Astrocyte of the cerebellum (primary cell): ENCODE measurements around the gene C19orf25.
"Not testable (repeated sequence)": the region's sequence is repeated elsewhere in the genome, so short reads cannot be mapped to it uniquely, and the experiment has no call there.

ENCODE experiments used
- DNase-seq: peaks from one replicate; pipeline ENCODE4 v3.0.0-alpha.2; 2011; ENCODE audit warnings: low read depth
- H3K4me3 ChIP-seq: 2 replicates; pipeline ENCODE4 v1.5.1; 2011; ENCODE audit warnings: mild to moderate bottlenecking, low read depth, low read length, moderate library complexity
- in situ Hi-C: cut with HindIII; loops from 2 replicates; pipeline ENCODE4 v1.10.0; 2017; ENCODE audit warnings: low sequenced_read_pairs
- TF ChIP-seq, protein P1 (sequence below): IDR thresholded peaks from 2 replicates; pipeline ENCODE4 v1.5.1; 2012; ENCODE audit warnings: low read length, low read depth, moderate library complexity, mild to moderate bottlenecking; ENCODE audit errors: missing control alignments

The C19orf25 gene

DNA sequence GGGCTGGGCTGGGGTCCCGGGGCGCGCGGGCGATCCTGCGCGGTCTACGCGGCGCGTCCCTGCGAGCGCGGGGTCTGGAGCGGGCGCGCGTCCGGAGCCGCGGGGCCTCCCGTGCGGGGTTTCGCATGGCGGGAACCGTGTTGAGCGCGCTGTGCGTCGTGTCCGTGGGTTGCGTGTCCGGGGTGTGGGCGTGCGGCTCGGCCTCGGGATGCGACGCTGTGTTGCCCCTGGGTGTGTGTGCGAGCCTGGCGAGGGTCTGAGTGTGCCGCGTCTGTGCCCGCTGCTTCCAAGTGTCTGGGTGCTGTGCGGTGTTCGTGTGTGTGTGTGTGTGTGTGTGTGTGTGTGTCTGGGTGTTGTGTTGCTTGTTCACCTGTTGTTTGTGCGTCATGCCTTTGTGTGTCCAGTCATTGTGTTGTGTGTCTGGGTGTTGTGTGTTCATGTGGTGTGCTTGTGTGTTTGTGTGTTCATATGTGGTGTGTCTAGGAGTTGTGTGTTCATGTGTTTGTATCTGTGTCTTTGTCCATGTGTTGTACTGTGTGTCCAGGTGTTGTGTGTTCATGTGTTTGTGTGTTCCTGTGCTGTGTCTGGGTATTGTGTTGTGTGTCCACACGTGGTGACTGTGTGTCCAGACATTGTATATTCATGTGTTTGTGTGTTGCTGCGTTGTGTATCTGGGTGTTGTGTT, 45.4 kb upstream of the C19orf25 start:
- TF ChIP-seq, protein P1, sequence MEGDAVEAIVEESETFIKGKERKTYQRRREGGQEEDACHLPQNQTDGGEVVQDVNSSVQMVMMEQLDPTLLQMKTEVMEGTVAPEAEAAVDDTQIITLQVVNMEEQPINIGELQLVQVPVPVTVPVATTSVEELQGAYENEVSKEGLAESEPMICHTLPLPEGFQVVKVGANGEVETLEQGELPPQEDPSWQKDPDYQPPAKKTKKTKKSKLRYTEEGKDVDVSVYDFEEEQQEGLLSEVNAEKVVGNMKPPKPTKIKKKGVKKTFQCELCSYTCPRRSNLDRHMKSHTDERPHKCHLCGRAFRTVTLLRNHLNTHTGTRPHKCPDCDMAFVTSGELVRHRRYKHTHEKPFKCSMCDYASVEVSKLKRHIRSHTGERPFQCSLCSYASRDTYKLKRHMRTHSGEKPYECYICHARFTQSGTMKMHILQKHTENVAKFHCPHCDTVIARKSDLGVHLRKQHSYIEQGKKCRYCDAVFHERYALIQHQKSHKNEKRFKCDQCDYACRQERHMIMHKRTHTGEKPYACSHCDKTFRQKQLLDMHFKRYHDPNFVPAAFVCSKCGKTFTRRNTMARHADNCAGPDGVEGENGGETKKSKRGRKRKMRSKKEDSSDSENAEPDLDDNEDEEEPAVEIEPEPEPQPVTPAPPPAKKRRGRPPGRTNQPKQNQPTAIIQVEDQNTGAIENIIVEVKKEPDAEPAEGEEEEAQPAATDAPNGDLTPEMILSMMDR = no peak
- in situ Hi-C loops = no loop called here
- no peak for DNase-seq
- no peak overlapping the region for H3K4me3 ChIP-seq

DNA sequence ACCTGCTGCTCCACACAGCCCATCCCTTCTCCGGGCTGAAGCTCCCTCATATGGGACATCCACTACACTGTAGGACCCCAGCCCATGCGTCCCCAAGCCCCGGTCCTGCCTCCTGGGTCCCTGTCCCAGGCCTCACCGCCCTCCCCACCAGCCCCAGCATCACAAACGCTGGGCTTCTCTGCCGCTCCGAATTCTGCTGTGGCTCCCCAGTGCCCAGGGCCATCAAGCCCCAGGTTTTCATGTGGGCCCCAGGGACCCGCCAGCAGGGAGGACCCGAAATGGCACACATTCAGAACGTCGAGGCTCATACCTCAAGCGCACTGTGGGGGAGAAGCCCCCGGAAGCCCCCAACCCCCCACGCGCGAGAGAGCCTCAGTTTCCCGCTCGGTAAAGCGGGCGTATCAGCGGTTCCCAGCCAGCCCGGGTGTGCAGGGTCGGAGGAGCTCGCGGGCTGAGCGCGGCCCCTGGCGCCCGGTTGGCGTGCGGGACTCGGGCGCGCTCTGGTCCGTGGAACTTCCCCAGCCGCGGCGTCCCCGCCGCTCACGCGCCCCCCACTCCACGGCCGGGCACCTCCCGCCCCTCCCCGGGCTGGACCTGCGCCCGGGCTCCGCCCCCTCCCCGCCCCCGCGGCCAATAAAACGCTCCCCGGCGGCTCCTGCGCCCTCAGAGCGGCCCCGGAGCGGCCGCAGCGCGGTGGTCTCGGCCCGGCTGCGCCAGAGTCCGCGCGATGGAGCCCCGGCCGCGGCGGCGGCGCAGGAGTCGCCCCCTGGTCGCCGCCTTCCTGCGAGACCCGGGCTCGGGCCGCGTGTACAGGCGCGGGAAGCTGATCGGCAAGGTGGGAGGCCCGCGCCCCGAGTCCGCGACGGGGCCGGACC, 44.6 kb upstream of the C19orf25 start, which contains the start of gene PLK5:
Gene PLK5 (plus strand): TSS at position 666 of the 875 bp plus-strand sequence. CDS start 2,920 bp downstream, outside the sequence.
- no peak within 1 kb of the TSS for H3K4me3 ChIP-seq
- TF ChIP-seq, protein P1 = no peak
- in situ Hi-C loops = no loop called here

DNA sequence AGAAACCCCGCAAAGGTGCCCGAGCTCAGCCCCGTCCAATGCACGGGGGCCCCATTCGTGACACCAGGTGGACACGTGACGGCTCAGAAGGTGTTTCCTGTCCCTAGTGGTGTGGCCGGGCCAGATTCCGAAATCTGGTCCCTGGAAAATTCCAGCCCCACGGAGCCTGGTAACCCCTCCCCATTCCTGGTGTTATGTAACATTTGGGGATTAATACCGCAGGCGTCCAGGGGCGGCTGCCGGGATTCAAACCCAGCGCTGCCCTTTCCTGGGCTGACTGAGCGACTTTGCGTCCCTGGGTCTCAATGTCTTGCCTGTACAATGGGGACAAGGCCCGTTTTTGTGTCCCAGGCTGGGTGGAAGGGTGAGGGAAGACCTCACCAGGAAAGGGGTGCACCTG, 43.8 kb upstream of the C19orf25 start:
- in situ Hi-C loops = no loop called here
- H3K4me3 ChIP-seq = no peak overlapping the region
- DNase-seq = no peak
- TF ChIP-seq, protein P1 = no peak

More for the DNA sequence above, 44.6 kb upstream of the C19orf25 start, which contains the start of gene PLK5:
- no peak for DNase-seq

DNA sequence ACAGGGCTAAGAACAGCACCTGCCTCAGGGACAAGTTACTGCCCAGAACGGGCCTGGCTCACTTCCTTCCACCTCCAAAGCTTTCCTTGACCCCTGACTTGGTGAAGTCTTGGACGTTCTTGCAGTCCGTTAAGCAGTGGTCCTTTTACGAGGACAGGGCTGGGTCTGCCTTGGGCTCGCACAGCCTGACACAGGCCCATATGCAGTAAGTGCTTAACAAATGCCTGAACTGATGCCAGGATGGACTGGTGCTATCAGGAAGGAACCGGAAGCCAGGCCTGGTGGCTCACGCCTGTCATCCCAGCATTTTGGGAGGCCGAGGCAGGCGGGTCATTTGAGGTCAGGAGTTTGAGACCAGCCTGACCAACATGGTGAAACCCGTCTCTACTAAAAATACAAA, 43.0 kb upstream of the C19orf25 start:
- no peak for DNase-seq
- TF ChIP-seq, protein P1 = no peak
- in situ Hi-C loops = no loop called here
- no peak overlapping the region for H3K4me3 ChIP-seq

DNA sequence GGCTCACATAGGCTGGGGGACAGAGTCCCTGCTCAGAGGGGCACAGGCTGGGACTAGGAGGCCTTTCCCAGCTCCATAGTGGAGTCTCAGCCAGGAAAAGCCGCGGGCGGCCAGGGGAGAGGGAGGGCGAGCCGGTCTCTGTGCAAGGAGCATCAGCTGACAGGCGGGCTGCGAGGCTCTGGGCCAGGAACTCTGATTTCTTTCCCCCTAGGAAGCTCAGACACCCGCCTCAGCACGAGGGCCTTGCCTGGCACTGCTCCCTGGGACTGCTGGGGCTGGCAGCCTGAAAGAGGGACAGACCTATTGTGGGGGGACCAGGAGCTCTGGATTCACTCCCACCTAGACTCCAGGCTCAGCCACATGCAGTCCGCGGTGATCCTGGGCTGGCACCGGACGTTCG, 42.6 kb upstream of the C19orf25 start:
- DNase-seq = no peak
- no peak overlapping the region for H3K4me3 ChIP-seq
- TF ChIP-seq, protein P1 = no peak
- in situ Hi-C loops = no loop called here

DNA sequence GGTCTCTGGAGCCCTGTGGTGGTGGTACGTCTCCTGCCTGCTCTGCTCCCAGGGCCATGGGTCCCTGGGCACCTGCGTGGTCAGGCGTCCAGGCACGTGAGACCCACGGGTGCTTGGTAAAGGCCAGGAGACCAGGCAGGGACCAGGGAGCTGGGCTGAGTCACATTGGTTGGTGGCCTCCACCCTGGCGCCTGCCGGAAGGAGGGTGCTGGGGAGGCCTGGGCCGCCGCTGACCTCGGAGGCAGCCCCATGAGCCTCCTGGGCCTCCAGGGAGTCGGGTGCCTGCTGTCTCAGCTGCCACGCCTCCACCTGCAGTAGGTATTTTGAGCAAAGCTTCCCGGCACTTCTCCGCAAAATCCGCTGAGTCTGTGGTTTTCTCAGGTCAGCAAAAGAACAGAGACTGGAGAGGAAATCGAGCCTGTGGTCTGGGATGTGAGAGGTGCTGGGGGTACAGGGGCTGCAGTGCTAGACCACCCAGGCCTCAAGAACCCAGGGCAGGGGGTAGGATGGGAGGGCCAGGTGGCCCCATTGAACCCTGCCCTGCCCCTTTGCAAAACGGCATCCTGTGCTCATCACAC, 41.3 kb upstream of the C19orf25 start:
- no peak for DNase-seq
- in situ Hi-C loops = no loop called here
- H3K4me3 ChIP-seq = no peak overlapping the region
- TF ChIP-seq, protein P1 = no peak

DNA sequence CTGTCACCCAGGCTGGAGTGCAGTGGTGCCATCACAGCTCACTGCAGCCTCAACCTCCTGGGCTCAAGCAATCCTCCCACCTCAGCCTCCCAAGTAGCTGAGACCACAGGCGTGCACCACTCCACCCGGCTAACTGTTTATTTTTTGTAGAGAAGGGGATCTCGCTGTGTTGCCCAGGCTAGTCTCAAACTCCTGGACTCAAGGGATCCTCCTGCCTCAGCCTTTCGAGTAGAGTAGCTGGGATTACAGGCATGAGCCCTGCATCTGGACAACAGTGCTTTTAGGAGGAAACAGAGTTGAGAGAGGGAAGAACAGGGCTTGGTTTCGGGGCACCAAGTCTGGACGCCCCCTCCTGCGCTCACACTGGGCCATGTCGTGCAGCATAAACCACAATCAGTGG, 40.8 kb upstream of the C19orf25 start:
- in situ Hi-C loops, DNase-seq, H3K4me3 ChIP-seq: not testable (repeated sequence)
